ENCODE data around the gene TMEM163. TPM values are rescaled to one million over a fixed set of nuclear protein-coding genes. Genes with fewer than 3 reads are reported as not detected.
"Not testable (repeated sequence)": the region's sequence is repeated elsewhere in the genome, so short reads cannot be mapped to it uniquely, and the experiment has no call there.

Gene TMEM163
- total RNA-seq, 1 donor from 2014 or later = 0.30 TPM

DNA sequence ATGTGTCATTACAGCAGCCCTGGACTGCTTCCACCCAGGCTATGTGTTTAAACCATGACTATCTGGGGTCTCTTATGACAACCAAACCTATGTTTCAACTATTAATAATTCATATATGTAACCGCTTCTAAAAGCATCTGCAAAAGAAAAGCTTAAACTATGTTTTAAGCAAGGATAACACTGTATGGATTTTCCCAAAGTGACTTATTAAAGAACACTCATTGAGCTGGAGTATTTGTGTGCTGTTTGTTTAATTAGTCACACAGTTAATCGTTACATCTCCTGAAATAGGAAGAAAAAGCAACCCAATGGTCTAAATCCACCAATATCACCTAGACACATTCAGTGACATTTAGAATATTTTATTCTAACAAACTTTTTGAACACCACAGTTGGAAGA lies 51.3 kb downstream of the TMEM163 start:
- intact Hi-C loops (cut with micrococcal nuclease) = no loop called here

DNA sequence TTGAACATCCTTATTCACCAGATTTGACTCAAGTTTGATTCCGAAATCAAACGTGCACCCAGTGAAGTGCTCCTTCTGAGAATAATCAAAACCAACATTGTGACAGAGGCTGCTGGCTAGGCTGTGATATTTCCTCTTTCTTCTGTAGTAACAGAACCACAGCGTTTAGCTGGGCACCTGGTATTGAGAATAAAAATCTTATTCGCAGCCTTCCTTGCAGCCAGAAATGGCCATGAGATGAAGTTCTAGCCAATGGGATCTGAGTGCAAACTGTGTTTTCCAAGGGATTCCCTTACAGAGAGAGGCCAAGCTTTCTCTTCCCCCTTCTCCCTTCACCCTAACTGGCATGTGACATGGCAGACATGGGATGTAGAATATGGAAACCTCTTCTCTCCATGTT lies 51.7 kb downstream of the TMEM163 start:
- intact Hi-C loops (cut with micrococcal nuclease) = no loop called here

DNA sequence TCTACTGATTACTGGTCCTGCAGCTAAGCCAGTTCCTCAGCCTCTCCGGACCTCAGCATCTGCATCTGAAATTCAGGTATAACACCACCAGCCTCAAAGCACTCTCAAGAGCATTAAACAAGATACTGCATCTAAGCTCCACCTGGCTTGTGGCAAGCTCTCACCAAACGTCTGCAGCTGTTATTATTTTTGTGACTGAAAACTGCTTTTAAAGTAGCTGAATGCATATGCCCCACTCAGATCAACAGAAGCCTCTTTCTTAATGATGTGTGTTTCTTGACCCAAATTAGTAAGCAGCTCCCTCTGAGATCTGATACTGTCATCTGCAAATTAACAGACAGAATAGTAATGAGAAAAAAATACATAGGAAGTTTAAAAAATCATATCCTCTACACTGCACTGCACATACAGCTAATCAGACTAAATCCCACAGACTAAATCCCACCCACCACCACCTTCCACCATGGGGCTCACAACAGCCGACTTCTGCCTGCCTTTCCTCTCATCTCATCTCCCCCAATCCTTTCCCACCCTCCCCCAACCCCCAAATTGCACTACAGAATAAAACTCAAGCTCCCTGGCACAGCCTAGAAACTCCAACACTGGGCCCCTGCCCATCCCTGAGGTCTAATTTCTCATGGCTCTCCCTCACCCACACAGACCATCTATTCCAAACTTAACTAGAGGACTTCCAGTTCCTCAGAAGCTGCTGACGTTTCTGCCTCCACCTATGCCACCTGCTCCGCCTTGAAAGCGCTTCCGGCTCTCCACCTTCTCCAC lies 52.9 kb downstream of the TMEM163 start:
- intact Hi-C loops (cut with micrococcal nuclease) = no loop called here

DNA sequence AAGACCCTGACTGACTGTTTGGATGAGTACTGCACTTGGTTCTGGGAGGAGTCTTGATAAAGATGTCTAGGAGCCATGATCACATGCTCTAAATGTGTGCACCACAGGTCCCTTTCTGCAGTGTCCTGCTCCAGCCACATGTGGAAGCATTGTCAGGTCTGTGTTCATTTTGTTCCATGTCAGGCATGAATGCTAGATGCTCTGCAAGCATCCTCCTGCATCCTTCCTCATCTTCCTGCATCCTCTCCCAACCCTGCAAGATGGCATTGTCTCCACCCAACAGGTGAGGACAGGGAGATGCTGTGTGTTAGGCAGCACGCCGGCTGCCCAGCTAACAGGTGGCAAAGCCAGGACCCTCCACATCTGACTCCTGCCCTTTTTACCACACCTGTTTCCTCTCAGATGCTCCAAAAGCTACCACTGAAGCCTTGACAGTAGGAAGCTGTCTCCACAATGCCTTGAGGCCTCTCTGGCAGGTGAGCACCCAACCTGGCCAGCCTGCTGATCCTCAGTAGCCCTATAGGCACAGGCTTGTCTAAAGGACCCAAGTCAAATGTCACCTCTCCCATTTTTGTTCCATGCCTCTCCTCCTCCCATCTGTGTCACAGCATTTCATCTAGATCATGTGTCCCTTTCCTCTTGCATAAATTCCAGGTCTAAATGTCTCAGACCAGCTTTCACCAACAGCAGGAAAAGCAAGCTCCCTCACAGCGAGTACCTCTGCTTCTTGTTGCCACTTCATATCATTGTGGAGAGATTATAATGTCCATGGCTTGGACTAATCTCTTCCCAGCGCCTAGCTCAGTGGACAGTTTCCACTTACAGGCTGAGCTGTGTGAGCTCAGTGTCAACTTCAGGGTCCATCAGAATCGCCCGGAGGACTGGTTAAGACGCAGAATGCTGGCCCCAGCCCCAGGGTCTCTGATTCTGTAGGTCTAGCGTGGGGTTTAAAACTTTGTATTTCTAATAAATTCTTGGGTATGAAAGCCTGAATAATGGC lies 55.0 kb downstream of the TMEM163 start:
- intact Hi-C loops (cut with micrococcal nuclease) = no loop called here

DNA sequence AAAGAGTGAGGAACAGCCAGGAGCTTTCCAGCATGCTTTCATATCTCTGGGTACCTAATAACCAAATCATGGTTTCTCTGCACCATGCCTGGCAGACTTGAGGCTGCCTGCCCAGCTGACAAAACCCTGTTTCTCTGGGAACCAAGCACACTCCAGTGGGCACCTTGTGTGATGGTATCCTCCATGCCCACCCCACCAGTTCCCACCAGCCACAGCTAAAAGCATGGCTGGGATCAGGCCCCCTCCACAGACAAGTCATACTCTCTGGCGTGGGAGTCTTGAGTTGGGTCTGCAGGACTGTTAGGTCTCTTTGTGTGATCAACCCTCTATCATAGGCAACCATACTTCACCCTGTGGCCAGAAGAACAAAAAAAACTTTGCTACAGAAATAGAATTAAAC lies 56.0 kb downstream of the TMEM163 start:
- intact Hi-C loops (cut with micrococcal nuclease) = no loop called here

DNA sequence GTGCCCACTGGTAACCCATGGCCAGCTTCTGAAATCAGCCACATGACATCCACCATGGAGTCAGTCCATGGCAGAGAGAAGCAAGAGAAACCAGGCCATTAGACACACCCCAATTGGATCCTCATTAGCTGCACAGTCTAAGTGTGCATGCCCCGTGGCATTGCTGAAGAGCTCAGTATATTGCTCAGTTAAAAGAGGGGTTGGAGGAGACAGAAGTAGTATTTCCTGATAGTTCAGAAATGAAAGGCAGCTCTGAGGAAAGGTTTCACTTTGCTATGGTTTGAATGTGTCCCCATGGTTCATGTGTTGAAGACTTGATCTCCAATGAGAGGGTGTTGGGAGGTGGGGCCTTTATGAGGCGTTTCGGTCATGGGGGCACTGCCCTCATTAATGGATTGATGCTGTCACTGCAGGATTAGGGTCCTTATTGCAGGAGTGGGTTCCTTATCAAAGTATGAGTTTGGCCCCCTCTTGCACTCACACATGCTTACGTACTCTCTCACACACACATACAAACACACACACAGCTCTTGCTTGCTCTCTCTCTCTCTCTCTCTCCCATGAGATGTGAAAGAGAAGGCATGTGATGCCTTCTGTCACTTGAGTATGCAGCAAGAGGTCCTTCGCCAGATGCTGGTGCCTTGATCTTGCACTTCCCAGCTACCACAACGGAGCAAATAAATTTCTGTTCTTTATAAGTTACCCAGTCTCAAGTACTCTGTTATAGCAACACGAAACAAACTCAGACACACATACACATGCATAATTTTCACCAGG lies 58.0 kb downstream of the TMEM163 start:
- intact Hi-C loops (cut with micrococcal nuclease) = loop anchor here (1.0 kb wide), 1 partner anchor 9 kb away; no protein-coding TSS in a partner anchor

DNA sequence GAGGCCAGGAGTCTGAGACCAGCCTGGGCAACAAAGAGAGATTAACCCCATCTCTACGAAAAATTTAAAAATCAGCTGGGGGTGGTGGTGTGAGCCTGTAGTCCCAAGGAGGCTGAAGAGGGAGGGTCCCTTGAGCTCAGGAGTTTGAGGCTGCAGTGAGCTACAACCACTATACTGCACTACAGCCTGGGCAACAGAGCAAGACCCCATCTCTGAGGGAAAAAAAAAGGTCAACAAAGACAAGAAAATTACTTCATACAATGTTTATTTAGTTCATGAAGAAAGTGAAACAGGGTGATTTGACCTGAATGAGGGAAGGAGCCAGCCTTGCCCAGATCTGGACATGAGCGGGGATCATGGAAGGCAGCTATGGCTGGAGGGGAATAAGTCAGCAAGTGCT lies 59.1 kb downstream of the TMEM163 start:
- intact Hi-C loops (cut with micrococcal nuclease) = loop anchor here (1.0 kb wide), 1 partner anchor 11 kb away; no protein-coding TSS in a partner anchor

DNA sequence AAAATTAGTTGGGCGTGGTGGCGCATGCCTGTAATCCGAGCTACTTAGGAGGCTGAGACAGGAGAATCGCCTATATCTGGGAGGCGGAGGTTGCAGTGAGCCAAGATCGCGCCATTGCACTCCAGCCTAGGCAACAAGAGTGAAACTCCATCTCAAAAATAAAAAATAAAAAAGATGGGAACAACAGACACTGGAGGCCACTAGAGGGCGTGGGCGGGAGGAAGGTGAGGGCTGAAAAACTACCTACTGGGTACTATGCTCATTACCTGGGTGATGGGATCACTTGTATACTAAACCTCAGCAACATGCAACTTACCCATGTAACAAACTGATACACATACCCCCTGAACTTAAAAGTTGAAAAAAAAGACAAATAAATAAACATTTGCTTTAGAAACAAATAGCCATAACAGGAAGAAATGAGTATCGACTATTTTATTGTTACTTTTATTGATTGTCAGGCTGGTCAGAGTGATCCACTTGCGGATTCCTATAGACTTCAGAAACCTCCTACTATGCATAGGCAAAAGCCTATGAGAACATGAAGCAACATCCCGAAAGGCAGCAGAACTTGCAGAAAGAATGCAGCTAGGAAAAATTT lies 61.0 kb downstream of the TMEM163 start:
- intact Hi-C loops (cut with micrococcal nuclease) = no loop called here

DNA sequence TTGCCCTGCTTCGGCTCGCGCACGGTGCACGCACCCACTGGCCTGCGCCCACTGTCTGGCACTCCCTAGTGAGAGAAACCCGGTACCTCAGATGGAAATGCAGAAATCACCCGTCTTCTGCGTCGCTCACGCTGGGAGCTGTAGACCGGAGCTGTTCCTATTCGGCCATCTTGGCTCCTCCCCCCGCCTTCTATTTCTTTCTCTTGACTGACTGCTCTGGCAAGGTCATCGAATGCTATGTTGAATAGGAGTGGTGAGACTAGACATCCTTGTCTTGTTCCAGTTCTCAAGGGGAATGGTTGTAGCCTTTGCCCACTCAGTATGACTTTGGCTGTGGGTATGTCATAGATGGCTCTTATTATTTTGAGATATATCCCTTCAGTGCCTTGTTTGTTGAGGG lies 62.4 kb downstream of the TMEM163 start:
- intact Hi-C loops (cut with micrococcal nuclease) = not testable (repeated sequence)

DNA sequence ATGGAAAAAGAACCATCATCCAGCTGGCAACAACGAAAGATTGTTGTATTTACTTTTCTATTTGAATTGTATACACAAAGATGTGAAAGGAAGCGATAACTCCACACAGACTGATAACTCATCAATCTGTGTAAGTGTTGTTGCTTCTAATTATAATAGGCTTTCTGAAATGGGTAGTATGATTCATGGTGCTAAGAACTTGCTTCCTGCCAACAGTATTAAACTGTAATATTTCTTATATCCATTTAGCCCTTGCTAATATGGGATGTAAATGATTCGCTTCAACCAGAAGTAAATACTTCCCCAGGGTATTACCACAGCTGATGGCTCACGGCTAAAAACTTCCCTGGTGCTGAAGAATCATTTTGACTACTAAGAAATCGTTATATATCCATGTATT lies 70.2 kb downstream of the TMEM163 start:
- intact Hi-C loops (cut with micrococcal nuclease) = no loop called here

DNA sequence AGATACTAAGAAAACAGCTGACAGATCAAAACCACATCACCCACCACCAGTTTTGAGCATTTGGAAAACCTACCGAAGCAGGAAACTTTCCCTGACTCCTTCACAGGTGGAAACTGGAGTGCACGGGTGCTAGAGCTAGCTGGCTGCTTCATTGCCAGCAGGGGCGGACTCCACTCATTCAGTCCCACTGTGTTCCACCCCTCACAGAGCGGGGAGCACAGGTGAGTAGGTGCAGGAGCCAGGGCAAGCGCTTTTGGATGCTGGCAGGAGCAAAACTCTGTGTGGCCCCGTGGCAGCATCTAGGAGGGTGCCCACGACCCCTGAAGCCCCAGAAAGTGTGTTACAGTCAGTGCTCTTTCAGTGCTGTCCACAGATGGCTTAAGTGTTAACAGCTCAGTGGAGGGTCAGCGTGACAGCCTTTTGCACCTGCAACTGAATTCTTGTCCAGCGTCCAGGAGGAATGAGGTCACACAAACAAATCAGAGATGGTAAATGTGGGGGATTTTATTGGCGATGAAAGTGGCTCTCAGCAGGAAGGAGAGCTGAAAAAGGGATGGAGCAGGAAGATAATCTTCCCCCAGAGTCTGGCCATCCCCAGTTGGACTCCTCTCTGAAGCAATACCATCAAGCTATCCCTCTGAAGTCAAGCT lies 71.1 kb downstream of the TMEM163 start:
- intact Hi-C loops (cut with micrococcal nuclease) = no loop called here

DNA sequence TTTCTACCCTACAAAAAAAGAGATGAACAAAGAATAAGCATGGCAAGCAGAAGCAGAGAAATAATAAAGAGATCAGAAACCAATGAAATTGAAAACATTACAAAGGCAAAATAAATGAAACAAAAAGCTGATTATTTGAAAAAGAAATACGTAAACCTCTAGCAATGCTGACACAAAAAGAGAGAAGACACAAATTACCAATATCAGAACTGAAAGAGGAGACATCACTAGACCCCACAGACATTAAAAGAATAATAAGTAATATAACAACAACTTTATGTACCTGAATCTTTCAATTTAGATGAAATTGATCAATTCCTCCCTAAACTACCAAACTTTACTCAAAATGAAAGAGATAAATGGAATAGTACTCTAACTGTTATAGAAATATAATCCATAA lies 75.9 kb downstream of the TMEM163 start:
- intact Hi-C loops (cut with micrococcal nuclease) = no loop called here

DNA sequence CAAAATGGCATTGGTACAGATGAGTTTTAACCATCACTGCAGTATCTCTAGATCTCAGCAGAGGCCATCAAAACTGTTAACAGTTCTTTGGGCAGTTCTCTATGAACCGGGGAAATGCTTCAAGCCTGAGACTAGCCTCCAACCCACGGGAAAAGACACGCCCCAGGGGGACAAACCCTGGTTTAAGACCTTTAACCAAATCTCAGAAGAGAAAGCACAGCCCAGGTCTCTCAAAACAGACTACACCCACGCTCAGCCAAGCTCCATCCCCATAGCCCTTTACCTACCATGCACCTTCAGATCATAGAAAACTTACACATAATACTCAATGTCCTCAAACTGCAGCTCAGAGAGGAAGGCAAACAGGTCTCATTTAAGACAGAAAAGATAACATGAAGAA lies 78.3 kb downstream of the TMEM163 start:
- intact Hi-C loops (cut with micrococcal nuclease) = no loop called here

DNA sequence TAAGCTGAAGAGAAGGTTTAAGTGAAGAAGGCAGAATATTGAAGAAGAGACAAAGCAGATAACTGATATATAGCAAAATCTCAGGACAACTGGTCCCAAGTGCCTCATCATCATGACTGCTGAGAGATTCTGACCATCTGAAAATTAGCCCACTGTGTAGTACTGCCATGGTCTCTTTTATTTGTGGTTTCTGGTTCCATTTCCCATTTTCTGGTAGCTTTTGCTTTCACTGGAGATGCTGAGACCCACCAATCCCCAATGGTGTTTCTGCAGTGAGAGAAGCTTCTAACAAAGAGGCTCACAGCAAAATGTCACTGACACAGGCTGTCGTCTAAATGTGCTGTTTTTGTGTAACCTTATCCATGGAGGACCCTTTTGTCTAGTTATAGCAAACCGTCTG lies 79.5 kb downstream of the TMEM163 start:
- intact Hi-C loops (cut with micrococcal nuclease) = no loop called here

DNA sequence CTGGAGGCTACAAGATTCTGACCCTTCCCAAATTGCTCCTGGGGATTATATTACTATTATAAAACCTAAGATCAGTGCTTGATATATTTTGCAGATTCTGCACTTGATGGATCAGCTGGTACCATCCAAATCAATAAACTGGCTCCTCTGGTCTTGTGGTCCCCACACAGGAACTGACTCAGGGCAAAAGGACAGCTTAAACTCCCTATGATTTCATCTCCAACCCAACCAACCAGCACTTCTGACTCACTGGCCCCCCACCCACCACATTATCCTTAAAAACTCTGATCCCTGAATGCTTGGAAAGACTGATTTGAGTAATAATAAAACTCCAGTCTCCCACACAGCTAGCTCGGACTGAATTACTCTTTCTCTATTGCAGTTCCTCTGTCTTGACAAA lies 82.1 kb downstream of the TMEM163 start:
- intact Hi-C loops (cut with micrococcal nuclease) = no loop called here

DNA sequence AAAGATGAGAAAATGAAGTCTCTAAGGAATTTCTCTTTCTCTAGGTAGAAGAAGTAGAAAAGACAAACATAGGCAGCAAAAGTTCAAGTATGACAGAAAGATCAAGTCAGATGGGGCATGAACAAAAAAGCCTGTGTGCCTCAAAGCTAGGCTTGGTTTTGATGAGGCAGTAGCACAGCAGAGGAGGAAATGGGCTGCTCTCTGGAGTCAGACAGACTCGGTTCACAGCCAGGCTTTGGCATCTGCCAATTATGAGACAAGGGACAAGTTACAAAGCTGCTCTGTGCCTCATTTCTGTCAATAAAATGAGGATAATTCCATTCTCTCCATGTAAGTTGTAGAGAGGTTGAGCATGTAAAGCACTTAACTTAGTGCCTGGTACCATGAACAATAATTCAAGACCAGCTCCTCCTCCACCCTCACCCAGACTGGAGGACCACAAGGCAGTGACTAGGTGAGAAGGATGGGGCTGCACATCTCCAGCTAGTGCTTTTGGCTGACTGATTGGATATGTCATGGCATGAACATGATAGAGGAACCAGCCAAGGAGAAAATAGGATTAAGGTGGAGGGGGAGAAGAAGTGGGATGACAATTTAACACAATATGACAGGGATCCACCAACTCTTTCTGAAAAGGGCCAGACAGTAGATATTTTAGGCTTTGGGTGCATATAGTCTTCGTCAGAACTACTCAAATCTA lies 84.6 kb downstream of the TMEM163 start:
- intact Hi-C loops (cut with micrococcal nuclease) = no loop called here

DNA sequence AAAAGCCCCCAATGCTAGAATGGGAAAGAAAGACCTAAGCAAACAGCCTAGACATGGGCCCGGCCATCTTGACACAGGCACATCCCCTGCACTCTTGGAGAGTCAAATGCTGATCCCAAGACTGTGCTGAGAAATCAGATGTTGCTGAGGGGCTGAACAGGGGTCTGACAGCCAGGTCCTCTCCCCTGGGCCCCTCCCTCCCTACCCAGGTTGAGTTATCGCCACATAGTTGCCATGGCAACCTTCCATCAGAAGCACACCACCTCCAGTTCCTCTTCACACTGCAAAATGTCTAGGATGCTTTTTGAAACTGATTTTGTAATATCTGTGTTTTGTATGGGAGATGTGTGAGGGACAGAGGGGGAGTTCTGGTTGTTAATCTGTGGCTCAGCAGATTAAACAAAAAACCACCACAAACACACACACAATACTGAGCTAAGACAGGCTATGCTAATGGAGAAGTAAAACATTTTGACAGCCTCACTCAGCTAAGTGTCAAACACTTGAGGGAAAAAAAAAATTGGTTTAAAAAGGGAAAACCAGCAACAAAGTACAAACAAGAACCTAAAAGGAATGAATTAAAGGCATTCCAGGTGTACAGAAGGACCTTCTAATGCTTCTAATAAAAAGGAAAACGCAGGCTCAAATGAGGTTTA lies 88.2 kb downstream of the TMEM163 start:
- intact Hi-C loops (cut with micrococcal nuclease) = no loop called here

DNA sequence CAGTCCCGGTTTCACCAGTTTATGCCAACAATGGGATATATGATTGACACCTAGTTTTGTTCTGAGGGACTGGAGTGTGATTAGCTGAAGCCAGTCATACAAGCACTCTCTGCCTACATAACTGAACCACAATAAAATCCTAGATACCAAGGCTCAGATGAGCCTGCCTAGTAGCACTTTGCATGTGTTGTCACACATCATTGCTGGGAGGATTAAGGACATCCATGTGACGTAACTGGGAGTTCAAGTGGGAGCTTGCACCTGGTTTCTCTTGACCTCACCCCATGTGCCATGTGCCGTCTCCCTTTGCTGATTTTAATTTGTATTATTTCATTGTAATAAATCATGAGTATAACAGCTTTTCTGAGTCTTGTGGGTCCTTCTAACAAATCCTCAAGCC lies 90.3 kb downstream of the TMEM163 start:
- intact Hi-C loops (cut with micrococcal nuclease) = no loop called here

DNA sequence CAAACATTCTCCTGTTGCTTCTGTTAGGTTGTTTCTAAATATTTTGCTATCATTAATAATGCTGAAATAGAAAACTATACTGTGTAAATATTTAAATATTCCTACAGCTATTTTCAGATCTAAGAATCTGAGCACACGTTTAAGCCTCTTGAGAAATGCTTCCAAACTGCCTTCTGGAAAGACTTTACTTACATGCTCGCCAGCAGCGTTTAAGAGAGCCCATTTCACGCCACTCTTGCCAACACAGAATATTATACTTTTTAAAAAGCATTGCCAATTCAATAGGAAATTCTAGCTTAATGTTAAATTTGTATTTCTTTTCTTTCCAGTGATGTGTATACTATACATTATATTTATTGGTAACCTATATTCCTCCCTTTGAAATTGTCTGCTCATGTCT lies 92.0 kb downstream of the TMEM163 start:
- intact Hi-C loops (cut with micrococcal nuclease) = no loop called here
